SW480 (cell line): ENCODE measurements around the gene EWSR1.
"Not testable (repeated sequence)": the region's sequence is repeated elsewhere in the genome, so short reads cannot be mapped to it uniquely, and the experiment has no call there.

Experiments
- DNase-seq: peaks from one replicate; pipeline ENCODE4 v3.0.0-alpha.2; 2016; ENCODE audit warnings: low spot score

EWSR1 gene

DNA sequence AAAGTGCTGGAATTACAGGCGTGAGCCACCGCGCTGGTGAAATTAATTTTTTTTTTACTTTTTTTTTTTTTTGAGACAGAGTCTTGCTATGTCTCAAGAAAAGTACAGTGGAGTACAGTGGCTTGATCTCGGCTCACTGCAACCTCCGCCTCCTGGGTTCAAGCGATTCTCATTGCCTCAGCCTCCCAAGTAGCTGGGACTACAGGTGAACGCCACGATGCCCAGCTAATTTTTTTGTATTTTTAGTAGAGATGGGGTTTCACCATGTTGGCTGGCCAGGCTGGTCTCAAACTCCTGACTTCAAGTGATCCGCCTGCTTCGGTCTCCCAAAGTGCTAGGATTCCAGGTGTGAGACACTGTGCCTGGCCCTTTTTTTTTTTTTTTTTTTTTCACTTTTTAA, 20.2 kb upstream of the EWSR1 start:
- not testable (repeated sequence) for DNase-seq

DNA sequence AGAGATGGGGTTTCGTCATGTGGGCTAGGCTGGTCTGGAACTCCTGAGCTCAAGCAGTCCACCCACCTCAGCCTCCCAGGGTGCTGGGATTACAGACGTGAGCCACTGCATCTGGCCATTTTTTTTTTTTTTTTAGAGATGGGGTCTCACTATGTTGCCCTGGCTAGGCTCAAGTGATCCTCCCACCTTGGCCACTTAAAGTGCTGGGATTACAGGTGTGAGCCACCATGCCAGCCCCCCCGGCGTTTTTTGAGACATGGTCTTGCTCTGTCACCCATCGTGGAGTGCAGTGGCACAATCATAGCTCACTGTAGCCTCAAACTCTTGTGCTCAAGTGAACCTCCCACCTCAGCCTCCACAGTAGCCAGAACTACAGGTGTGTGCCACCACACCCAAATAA, 16.8 kb upstream of the EWSR1 start:
- DNase-seq = no peak

DNA sequence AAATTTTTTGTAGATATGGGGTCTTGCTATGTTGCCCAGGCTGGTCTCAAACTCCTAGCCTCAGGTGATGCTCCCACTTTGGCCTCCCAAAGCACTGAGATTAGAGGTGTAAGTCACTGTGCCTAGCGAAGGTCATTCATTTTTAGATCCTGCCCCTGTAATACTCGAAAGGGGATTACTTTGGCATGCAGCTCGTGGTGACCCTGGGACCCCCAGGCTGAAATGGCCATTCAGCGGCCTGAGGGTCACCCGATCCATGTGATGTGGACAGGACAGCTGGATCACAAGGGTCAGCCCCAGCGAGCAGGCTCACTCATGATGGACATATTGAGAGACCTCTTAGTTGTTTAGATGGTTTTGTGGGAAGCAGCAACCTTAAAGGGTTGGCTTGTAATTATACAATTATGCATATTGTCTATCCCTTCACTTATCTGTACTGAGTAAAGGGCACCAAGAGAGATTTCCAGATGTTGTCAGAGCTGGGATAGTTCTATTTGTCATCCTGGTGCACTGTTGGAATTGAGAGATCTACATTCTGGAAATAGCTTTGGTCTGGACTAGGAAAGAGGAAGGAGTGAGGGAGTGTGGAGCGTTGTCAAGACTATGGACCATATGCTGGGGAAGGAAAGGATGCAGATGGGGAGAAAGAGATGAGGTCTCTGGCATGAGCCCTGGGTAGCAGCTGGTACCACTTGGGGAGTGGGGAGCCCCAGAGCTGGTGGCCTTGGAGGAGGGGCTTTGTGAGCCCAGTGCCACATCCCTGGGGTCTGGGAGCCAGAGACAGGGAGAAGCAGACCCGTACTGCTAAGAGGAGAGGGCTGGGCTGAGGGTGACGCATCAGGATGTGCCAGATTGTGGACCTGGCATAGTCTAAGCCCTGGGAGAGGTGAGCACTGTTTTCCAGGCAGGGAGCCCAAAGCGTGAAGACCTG, 15.8 kb upstream of the EWSR1 start:
- no peak for DNase-seq

DNA sequence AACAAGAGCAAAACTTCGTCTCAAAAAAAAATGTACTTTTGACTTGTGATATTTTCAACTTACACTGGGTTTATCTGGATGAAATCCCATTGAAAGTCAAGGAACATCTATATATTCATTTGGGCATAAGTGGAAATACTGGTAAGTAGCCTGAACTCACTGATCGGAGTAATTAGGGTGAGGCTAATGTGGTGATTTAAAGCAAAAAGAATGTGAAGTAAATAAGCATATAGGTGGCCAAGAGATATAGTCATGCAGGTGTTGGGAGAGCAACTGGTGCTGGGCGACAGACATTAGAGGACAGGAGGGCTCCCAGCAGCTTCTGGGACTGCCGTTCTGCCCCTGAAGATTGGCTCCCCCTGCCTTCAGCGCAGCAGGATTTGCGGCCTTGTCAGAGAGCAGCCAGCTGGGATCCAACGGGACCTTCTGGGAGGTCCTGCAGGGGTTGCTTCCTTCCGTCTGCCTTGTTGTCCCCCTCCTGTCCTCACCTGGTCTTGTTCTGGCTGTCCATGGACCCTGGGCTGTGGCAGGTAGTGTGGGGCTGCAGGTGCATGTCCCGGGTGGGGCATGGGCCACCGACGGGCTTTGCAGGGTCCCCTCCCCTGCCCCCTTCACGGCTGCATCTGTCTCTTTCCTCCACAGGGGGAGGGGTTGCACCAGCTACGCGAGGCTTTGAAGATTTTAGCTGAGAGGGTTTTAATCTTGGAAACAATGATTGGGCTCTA, 14.3 kb upstream of the EWSR1 start:
- DNase-seq = no peak

DNA sequence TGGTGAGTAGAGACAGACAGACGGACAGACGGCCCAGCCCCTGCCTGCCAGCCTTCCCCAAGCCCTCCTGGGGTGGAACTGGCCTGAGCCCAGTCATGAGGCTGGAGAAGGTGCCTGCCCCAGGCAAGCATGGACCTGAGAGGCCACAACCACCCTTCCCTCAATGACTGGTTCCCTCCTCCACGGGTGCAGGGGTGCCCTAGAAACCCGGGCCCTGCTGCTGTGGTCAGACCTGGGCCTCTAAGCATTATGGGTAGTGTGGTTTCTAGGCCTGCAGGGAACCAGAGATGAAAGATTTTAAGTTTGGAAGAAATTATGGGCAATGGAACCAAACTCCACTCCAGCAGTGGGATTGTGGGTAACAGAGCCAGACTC, 13.8 kb upstream of the EWSR1 start:
- no peak for DNase-seq

DNA sequence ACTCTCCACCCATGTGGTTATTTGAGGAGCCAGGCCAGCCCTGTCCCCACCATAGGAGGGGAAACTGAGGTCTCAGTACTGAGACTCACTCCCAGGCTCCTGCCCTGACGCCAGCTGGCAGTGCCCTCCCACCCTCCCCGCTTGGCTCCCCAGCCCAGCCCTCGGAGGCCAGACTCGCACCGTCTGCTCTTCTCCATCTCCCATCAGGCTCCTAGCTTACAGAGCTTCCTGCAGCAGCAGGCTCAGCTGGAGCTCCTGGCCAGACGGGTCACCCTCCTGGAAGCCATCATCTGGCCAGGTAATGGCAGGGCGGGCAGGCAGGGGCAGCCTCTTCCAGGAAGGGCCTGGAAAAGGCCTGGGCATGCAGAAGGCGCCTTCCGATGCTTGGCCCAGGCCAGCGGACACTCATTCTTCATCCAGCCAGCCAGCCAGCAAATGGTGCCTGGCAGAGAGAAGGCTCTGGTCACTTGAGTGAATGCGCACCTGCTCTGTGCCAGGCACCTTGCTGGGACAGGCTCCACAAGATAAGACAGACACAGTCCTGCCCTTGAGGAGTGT, 12.9 kb upstream of the EWSR1 start:
- no peak for DNase-seq

DNA sequence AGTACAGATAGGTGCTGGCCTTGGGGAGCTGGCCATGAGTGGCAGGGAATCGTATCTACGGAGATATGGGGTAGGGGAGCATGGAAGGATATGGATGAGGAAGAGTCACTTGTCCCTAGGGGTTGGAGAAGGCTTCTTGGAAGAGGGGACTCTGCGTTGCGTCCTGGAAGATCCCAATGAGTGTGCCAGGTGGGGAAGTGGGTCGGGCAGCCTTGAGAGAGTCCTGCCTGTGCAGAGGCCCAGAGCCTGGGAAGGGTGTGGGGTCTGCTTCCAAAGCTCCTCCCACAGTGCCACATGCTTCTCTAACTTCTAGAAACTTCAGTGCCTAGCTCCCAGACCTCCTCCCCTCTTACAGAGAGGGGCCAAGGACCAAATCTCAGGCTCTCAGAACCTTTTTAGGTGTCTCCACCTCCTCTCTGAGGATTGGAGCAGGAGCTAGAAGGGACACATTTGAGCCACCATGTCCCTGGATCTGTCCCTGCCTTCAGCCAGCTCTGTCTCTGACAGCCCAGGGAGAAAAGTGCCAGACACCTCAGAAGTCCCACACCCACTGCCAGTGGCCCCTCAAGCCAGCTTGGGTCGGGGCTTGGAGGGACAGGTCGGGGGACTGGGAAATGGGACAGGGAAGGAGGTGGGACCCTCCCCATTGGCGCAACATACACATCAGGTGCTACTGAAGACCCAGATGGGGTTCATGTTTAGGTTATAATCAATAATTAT, 11.3 kb upstream of the EWSR1 start:
- DNase-seq = no peak

DNA sequence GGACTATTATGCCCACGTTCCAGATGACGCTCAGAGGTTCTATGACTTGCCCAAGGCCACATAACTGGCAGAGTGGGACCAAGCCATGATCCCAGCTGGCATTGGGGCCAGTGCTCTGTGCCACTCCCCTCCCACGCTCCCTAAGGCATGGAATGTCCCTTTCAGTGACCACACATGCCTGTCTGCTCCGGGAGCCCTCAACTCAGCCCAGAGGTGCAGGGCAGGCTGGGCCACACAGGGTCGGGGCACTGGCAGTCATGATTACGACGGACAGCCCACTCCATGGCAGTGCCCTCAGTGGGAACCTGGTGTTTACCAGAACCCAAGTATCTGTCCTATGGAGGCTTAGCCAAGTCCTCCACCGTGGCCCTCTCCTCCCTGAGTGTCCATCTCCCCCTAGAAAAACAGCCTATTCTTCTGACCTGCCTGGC, 10.3 kb upstream of the EWSR1 start:
- no peak for DNase-seq

DNA sequence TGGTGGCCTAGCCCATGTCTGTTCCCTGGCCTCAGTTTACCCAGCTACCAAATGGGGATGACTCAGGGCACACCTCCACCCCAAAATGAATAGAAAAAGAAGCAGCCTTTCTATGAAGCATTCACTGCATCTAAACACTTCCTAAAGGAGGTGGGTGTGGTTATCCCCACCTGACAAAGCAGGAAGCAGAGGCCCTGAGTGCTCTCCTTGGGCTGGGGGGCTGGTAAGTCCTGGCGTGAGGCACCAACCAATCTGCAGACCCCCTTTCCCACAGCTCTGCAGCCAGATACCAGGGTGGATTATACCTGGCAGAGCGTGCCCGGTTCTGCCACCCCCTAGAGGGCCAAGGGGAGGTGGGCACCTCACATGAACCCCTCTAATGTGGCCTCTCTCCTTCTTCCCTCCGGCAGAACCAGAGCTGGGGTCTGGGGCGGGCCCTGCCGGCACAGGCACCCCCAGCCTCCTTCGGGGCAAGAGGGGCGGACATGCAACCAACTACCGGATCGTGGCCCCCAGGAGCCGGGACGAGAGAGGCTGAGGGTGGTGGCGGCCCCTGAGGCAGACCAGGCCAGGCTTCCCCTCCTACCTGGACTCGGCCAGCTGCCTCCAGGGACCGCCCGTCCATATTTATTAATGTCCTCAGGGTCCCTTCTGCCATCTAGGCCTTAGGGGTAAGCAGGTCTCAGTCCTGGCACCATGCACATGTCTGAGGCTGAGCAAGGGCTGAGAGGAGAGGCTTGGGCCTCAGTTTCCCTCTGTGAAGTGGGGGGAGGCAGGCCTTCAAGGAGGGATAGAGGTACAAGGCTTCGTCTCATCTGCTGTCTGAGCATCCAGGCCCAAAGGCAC, 9.4 kb upstream of the EWSR1 start:
- DNase-seq = no peak

DNA sequence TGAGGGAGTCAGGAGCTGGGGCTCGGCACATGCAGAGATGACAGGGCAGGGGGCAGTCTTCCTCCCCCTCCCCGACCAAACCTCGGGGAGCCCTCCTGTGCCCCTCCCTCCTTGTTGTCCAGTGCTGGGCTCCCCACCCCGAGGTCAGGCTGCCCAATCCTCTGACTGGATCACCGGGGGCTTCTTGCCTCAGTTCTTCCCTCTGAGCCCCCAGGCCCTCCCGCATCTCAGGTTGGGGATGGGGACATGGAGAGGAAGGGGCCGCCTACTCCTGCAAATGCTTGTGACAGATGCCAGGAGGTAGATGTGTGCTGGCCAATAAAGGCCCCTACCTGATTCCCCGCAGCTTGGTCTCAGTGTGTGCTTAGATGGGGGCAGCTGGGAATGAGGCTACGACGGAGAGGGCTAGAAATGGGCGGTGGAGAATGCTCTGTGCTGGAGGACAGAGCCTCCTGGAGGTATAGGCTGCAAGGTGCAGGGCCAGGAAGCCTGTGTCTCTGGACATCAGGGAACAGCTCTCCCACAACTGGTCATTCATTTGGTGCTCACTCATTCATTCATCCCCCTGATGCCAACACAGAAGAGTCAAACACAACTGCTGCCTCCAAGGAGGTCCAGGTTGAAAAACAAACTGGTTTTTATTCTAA, 8.7 kb upstream of the EWSR1 start:
- no peak for DNase-seq

DNA sequence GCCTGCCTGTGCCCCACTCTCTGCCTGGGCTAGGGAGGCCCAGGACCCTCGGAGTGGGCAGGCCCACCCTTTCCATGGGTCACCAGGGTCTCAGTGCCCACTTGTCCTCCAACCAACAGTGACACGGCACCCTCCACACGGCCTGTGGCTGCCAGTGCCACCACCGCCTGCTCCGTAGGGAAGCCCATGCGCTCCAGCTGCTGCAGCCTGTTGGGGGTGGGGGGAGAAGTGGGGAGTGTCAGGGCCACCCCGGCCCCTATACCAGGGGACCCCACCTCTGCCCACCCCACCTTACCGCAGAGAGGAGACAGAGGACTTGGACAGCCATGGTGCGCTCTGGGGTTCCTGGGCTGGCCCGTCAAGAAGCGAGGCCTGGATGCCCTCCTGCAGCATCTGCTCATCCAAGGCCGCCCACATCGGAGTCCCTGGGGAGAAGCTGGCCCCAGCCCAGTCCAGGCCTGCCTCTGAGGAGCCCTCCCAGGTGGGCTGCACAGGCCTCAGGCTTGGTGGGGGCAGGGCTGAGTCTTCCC, 8.0 kb upstream of the EWSR1 start:
- DNase-seq = no peak

DNA sequence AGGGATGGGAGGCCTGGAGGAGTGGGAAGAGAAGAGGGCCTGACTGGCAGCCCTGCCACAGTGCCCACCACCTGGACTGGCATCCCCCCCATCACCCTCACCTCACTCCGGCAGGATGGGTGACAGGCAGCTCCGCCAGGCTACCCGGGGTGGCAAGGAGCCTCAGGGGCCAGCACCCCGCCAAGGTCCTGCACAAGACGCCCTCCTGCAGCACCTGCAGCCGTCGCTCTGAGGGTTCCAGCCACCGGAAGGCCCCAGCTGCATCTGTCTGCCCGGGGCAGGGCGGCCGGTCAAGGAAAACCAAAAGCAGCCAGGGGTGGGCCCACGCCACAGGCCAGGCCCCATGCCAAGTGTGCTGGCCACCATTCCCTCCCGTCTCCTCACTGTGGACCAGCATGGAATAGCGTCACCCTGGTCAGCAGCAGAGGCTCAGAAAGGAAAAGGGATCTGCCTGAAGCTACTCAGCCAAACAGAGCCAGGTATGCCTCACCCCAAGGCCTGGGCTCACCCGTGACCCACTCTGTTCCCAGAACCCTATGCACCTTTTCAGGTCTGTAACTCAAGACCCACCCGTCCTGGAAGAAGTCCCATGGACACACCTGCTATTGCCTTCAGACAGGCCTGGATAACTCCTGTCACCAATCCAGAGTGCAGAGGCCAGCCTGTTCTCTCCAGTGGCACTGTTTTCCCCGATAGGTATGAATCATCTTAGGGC, 7.3 kb upstream of the EWSR1 start:
- no peak for DNase-seq

DNA sequence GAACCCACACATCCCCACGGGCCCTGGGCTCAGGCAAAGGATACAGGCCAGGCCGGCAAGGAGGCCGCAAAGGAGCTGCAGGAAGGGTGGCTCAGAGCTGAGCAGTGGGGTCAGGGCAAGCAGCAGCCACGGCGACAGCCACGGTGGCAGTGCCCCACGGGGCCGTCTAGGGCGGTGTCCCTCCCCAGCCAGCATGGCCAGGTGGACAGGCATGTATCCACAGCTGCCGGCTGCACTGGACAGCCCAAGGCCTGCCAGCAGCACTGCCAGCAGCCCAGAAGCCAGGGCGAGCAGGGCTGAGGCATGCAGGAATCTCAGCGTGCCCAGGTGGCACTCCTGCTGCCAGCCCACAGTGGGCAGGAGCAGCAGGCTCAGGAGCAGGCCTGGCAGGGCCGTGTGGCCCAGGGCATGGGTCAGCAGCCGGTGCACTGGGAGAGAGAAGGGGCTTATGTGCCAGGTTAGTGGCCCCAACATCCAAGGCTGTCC, 4.2 kb upstream of the EWSR1 start:
- no peak for DNase-seq

DNA sequence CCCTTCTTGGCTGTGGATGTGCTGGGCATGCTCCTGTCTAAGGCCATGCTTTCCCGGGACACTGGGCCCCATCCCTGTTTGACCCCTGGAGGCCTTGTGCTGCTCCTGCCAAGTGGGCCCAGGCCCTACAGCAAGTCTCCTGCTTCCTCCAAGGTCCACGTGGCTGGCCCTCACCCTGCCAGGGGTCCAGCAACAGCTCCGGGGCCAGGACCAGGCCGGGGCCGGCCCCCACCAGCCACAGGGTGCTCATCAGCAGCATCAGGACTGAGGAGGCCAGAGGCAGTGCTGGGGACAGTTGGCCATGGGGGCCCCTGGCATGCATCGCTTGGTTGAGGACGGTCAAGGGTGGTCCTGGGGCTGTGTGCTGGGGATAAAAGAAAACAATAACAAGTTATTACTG, 2.8 kb upstream of the EWSR1 start:
- no peak for DNase-seq

DNA sequence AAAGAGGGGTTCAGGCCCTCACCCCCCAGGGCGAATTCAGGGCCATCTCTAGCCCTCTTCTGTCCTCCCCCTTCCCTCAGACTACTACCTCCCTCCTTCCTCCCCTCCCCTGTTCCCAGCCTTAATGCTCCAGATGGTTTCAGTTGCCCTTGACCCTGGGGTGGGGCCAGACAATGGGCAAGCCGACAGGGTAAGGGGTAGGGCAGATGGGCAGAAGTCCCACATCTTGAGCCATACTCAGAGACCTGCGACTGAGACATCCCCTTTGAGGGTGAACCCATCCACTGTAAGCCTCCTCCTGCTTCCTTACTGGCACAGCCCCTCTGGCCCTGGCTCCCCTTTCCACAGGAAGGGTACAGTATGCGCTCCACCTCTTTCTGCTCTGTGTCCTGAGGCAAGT, 2.1 kb upstream of the EWSR1 start:
- no peak for DNase-seq

DNA sequence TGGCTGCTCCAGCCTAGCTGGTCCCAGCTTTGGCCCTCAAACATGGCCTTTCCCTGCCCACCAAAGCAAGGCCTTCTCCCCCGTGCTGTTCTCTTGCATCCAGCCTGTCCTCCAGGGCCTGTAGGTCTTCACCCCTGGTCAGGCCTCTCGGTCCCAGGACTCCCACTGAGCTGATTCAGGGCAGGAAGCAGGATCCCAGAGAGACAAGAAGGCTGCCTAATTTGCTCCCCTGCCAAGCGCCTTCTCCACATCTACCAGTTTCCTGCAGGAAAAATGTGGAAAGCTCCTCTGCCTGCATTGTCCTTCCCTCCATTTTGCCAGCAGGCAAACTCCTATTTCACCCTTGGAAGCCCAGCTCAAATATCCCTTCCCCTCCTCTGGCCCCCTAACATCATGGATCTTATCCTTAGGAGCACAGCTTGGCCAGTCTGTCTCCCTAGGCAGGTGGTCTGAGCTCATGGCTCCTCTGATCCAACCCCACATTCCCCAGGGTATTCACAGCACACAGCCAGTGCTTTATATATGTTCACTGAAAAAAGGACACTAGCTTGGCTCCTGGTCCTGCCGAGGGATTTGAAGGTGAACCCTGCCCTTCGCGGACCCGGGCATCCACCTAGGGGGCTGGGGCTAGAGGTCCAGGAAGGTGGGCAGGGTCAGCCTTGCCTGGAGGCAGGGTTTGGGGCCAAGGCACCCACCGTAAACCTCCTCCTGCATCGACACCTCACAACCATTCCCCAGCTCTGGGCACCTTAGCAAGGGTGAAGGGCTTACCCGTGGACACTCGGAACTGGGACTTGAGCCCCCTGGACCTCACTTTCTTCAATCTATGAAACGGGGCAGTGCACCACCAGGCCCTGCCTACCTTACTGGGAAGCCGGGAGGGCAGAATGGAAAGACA, 1.3 kb upstream of the EWSR1 start:
- DNase-seq = no peak

DNA sequence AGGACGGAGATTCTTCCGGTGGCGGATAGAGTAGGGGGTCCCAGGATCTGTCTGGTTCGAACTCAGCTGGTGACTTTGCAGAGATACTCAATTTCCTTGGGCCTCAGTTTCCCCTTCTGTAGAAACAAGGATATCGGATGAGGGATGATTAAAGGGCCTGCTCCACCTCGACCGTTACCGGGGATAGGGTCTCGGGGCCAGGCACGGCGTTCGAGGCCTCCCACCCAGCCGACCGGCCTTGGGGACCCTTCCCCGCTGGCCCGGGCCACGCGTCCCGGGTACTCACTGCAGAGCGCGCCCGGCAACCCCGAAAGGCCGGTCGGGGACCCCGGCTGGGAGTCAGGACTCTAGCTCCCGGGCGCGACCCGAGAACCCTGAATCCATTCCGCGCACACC, 608 bp upstream of the EWSR1 start:
- no peak for DNase-seq

DNA sequence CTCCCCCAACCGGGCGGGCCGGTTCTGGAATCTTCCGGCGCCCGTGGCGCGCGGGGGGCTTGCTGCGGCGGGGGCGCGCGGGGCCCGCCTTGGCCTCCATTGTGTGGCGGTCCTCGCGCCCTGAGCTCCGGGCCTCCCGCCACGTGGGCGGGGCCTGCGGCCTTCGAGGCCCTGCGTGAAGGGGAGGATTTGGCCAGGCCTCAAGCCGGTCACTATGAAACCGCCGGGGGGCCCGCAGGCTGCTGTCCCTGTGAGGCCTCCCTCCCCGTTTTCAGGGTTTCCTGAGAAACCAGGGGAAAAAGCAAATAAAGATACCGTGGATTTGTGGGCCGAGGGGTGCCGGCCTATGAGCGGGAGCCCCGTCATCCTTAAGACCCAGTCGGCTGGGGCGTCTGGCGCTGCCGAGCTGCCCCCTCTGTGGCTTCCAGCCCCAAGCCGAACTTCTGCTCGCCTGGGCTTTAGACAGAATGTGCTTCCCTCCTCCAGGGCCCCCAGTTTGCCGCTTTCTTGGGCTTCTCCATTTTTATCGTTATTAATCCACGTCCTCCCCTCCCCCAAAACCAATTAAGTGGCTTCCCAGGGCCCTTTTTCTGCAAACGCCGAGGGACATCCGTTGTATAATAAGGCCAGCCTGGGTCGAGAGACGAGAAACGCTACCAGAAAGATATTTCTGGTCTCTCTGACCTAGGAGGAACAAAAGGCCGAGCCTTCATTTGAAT, 602 bp downstream of the EWSR1 start:
- DNase-seq = no peak
